PC-3 (cell line): ENCODE results near the gene ARL3.

ENCODE experiments used
- EZH2 ChIP-seq: fragments of 300-600 bp; sonication (generic); IDR thresholded peaks from one replicate; pipeline ENCODE4 v1.6.1; 2017; ENCODE audit warnings: antibody characterized with exemption, mild to moderate bottlenecking, low read length; ENCODE audit not compliant: unreplicated experiment
- EZH2phosphoT487 ChIP-seq: fragments of 300-600 bp; sonication (generic); IDR thresholded peaks from 2 replicates; pipeline ENCODE4 v1.6.1; 2018; ENCODE audit warnings: mild to moderate bottlenecking, antibody characterized with exemption, low read length, borderline replicate concordance
- TF ChIP-seq, protein P1 (sequence below): fragments of 300-600 bp; sonication (generic); conservative IDR thresholded peaks from 2 replicates; pipeline ENCODE4 v1.5.1; 2017; ENCODE audit warnings: antibody characterized with exemption, low read depth, mild to moderate bottlenecking, low read length

DNA sequence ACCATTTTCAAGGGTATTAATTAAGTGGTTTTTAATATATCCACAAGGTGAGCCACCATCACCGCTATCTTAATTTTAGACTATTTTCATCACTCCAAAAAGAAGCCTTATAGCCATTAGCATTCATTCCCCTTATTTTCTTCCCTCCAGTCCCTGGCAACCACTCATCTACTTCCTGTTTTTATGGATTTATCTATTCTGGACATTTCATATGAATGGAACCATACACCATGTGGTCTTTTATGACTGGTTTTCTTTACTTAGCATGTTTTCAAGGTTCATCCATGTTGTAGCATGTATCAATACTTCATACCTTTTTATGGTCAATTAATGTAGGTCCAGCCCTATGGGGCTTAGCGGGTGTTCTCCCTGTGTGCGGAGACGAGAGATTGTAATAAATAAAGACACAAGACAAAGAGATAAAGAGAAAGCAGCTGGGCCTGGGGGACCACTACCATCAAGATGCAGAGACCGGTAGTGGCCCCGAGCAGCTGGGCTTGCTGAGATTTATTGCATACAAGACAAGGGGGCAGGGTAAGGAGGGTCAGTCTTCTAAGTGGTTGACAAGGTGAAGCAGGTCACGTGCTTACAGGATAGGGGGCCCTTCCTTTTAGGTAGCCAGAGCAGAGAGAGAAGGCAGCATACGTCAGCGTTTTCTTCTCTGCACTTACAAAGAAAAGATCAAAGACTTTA, 44.2 kb upstream of the ARL3 start:
- TF ChIP-seq, protein P1, sequence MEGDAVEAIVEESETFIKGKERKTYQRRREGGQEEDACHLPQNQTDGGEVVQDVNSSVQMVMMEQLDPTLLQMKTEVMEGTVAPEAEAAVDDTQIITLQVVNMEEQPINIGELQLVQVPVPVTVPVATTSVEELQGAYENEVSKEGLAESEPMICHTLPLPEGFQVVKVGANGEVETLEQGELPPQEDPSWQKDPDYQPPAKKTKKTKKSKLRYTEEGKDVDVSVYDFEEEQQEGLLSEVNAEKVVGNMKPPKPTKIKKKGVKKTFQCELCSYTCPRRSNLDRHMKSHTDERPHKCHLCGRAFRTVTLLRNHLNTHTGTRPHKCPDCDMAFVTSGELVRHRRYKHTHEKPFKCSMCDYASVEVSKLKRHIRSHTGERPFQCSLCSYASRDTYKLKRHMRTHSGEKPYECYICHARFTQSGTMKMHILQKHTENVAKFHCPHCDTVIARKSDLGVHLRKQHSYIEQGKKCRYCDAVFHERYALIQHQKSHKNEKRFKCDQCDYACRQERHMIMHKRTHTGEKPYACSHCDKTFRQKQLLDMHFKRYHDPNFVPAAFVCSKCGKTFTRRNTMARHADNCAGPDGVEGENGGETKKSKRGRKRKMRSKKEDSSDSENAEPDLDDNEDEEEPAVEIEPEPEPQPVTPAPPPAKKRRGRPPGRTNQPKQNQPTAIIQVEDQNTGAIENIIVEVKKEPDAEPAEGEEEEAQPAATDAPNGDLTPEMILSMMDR: no peak
- no peak for TF ChIP-seq EZH2phosphoT487
- TF ChIP-seq EZH2: no peak
